Peyer's patch (tissue), 4 donors: ENCODE measurements around the gene SNX8. TPM values are rescaled to one million over a fixed set of nuclear protein-coding genes. Genes with fewer than 3 reads are reported as not detected.
"Not testable (repeated sequence)": the region's sequence is repeated elsewhere in the genome, so short reads cannot be mapped to it uniquely, and the experiment has no call there.

Experiments used
- DNase-seq, 3 donors: peaks; one replicate each; pipeline ENCODE4 v3.0.0-alpha.2; 2017 to 2019
- H3K27ac ChIP-seq, 4 donors: fragments of 200-600 bp; sonication (generic); one replicate each; pipeline ENCODE4 v1.5.1; 2016 to 2019
- H3K27me3 ChIP-seq, 2 donors: fragments of 200-600 bp; sonication (generic); one replicate each; pipeline ENCODE4 v1.5.1; 2019
- H3K36me3 ChIP-seq, 3 donors: fragments of 200-600 bp; sonication (generic); one replicate each; pipeline ENCODE4 v1.5.1; 2016 to 2019
- H3K4me1 ChIP-seq, 4 donors: fragments of 200-600 bp; sonication (generic); one replicate each; pipeline ENCODE4 v1.5.1; 2016 to 2019
- H3K4me3 ChIP-seq, 4 donors: fragments of 200-600 bp; sonication (generic); 1 replicate in 3 of 4; 2 replicates in 1 of 4; pipeline ENCODE4 v1.5.1; 2016 to 2019; ENCODE audit warnings: mild to moderate bottlenecking in 1 of 4
- H3K9me3 ChIP-seq, 4 donors: fragments of 200-600 bp; sonication (generic); one replicate each; pipeline ENCODE4 v1.5.1; 2016 to 2019; ENCODE audit warnings: mild to moderate bottlenecking in 1 of 4
- POLR2A ChIP-seq, 2 donors: fragments of 450-650 bp; IDR thresholded peaks; one replicate each; pipeline ENCODE4 v1.5.1; 2017; ENCODE audit warnings: antibody characterized with exemption in 2 of 2, mild to moderate bottlenecking in 2 of 2, moderate library complexity in 2 of 2
- total RNA-seq, 4 donors: library from RNA; depleted of rRNA; stranded (reverse); fragments of >200 nt; gene quantifications; one replicate each; pipeline ENCODE4 v1.1.0, GENCODE V29; 2016
- TF ChIP-seq, protein P1 (sequence below), 6 experiments: fragments of 450-650 bp in 4 of 6; fragments of 200-600 bp in 2 of 6; sonication (generic) in 1 of 6; IDR thresholded peaks; one replicate each; pipeline ENCODE4 v1.5.1; 2017 to 2019; ENCODE audit warnings: antibody characterized with exemption in 6 of 6, mild to moderate bottlenecking in 3 of 6, moderate library complexity in 1 of 6

Gene SNX8
- total RNA-seq, 4 donors from 2014 or later: 10.5 to 38.8 (median 19.2) TPM

DNA sequence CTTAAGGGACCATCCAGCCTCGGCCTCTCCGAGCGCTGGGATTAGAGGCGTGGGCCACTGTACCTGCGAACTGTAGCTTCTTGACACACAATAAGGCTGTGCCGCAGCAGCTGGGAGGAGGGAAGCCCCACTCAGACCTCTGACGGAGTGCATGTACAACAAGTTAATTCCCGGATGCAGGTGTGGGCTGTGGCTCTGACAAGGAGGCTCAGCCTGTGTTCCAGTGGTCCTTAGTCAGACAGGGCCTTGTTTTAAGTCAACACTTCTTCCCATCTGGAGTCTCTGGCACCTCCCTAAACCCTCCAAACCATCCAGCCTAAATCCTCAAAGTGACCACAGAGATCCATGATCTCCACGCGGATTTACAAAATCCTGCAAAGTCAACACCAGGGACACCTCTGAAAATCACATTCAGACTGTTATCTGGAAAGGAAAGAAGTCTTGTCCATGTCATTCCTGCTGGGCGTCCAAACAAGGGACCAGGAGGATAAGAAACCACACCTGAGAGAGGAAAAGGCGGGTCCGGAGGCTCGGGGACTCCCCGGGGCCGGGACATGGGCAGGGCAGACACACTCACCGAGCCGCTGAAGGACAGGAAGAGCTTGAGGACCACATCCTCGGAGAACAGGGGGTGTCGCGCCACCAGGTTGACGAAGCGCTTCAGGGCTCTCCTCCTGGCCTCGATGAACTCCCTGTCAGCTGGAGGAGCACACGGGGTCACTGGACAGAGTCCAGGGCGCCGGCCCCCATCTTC, 42.8 kb downstream of the SNX8 start:
- H3K27ac ChIP-seq: no peak overlapping the region
- TF ChIP-seq POLR2A (IDR thresholded peaks at IDR 0.05): no peak
- TF ChIP-seq, protein P1, sequence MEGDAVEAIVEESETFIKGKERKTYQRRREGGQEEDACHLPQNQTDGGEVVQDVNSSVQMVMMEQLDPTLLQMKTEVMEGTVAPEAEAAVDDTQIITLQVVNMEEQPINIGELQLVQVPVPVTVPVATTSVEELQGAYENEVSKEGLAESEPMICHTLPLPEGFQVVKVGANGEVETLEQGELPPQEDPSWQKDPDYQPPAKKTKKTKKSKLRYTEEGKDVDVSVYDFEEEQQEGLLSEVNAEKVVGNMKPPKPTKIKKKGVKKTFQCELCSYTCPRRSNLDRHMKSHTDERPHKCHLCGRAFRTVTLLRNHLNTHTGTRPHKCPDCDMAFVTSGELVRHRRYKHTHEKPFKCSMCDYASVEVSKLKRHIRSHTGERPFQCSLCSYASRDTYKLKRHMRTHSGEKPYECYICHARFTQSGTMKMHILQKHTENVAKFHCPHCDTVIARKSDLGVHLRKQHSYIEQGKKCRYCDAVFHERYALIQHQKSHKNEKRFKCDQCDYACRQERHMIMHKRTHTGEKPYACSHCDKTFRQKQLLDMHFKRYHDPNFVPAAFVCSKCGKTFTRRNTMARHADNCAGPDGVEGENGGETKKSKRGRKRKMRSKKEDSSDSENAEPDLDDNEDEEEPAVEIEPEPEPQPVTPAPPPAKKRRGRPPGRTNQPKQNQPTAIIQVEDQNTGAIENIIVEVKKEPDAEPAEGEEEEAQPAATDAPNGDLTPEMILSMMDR (IDR thresholded peaks at IDR 0.05): no peak

GRCh38 chr7:2270495-2270894, 43.7 kb downstream of the SNX8 start:
- Histone ChIP-seq H3K4me3 (no peak overlapping the region), H3K27ac (no peak overlapping the region), H3K36me3 (peaks cover 0 to 18% (median 0%) of the 10 kb centered on the region in 3 donors), H3K4me1 (no peaks in the 10 kb centered on the region), H3K27me3 (no peaks in the 10 kb centered on the region), H3K9me3 (no peaks in the 10 kb centered on the region)
- TF ChIP-seq, protein P1 (IDR thresholded peaks at IDR 0.05): no peak
- no peak for TF ChIP-seq POLR2A (IDR thresholded peaks at IDR 0.05)
- no peak for DNase-seq

More for the DNA sequence above, 42.8 kb downstream of the SNX8 start:
- H3K9me3 ChIP-seq: no peaks in the 10 kb centered on the region
- no peak overlapping the region for H3K4me3 ChIP-seq
- H3K36me3 ChIP-seq: peaks cover 0 to 18% (median 0%) of the 10 kb centered on the region in 3 donors
- DNase-seq: no peak
- no peaks in the 10 kb centered on the region for H3K4me1 ChIP-seq
- no peaks in the 10 kb centered on the region for H3K27me3 ChIP-seq

DNA sequence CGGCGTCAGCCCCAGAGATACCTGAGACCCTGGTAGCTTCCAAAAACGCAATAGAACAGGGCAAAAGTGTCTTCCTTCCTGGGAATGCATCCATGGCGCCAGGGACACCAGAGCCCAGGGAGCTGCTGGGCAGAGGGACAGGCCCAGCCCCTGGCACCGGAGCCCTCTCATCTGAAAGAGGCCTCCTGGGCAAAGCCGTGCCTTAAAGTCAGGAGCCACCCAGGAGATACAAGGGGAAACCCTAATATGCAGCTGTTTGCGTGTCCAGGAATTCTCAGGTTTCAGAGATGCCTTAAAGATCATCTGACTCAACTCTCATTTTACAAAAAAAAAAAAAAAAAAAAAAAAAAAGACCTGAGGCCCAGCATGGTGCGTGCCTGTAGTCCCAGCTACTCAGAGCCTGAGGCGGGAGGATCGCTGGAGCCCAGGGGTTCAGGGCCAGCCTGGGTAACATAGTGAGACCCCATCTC, 44.2 kb downstream of the SNX8 start:
- H3K36me3 ChIP-seq: peaks cover 0 to 18% (median 0%) of the 10 kb centered on the region in 3 donors
- no peak for TF ChIP-seq POLR2A (IDR thresholded peaks at IDR 0.05)
- TF ChIP-seq, protein P1 (IDR thresholded peaks at IDR 0.05): no peak
- DNase-seq: no peak

DNA sequence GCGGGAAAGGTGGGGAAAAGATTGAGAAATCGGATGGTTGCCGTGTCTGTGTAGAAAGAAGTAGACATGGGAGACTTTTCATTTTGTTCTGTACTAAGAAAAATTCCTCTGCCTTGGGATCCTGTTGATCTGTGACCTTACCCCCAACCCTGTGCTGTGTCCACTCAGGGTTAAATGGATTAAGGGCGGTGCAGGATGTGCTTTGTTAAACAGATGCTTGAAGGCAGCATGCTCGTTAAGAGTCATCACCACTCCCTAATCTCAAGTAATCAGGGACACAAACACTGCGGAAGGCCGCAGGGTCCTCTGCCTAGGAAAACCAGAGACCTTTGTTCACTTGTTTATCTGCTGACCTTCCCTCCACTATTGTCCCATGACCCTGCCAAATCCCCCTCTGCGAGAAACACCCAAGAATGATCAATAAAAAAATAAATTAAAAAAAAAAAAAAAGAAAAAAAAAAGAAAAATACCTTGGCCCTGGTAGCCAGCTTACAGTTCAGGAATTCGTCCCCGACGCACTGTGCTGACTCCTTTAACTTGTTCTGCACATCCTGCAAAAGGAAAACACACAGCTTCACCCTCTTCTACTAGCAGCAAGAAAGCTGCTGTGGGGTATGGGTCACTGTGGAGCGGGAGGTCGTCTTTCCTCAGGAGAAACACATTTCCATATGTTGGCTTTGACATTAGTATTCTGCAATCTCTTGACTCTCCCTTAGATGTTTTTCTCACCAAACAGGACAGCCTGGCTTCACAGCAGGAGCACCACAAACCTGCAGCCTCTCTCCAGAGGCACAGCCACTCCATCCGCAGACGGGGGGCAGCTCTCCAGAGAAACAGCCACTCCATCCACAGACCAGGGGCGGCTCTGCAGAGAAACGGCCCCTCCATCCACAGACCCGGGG, 44.9 kb downstream of the SNX8 start:
- H3K27ac ChIP-seq, H3K4me1 ChIP-seq, H3K9me3 ChIP-seq, DNase-seq, H3K27me3 ChIP-seq, H3K4me3 ChIP-seq: not testable (repeated sequence)
- peaks cover 0 to 13% (median 0%) of the 10 kb centered on the region in 3 donors for H3K36me3 ChIP-seq

More for the DNA sequence above, 44.2 kb downstream of the SNX8 start:
- H3K27me3 ChIP-seq: no peaks in the 10 kb centered on the region
- H3K9me3 ChIP-seq: no peaks in the 10 kb centered on the region
- no peak overlapping the region for H3K27ac ChIP-seq
- no peak overlapping the region for H3K4me3 ChIP-seq
- H3K4me1 ChIP-seq: no peaks in the 10 kb centered on the region

DNA sequence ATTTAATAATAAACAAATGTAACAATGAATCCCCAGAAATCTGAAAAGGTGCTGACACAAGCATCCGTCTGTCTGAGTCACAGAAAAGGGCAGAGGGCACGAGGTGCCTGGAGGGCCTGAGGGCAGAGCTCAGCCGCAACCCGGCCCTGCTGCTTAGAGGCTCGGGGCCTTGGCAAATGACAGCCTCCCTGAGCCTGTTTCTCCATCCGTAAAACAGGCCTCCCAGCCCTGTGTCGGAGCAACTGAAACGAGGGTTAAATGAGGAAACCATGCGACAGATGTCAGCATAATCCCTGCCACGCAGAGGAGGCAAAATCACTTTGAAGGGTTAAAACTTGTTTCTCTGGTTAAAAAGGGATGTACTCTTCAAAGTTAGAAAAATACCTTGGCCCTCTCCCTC, 47.3 kb downstream of the SNX8 start:
- H3K36me3 ChIP-seq: peaks cover 0 to 23% (median 0%) of the 10 kb centered on the region in 3 donors

More for the DNA sequence above, 47.3 kb downstream of the SNX8 start:
- H3K27ac ChIP-seq: no peak overlapping the region
- H3K9me3 ChIP-seq: no peaks in the 10 kb centered on the region
- no peaks in the 10 kb centered on the region for H3K27me3 ChIP-seq
- H3K4me3 ChIP-seq: no peak overlapping the region
- no peak for TF ChIP-seq POLR2A (IDR thresholded peaks at IDR 0.05)
- TF ChIP-seq, protein P1 (IDR thresholded peaks at IDR 0.05): no peak
- no peaks in the 10 kb centered on the region for H3K4me1 ChIP-seq
- no peak for DNase-seq
